Activated B cell treated with CpG ODN at 0.5 μM for 24 hours (primary cell): Measurements from ENCODE around the gene SLC39A9. TPM values are rescaled to one million over a fixed set of nuclear protein-coding genes. Genes with fewer than 3 reads are reported as not detected.

Experiments
- ATAC-seq: fragments of 200-7000 bp; cut with Tn5 transposase; one replicate; pipeline ENCODE4 v1.10.0; 2021; ENCODE audit warnings: low read depth, mild to moderate bottlenecking, moderate library complexity
- CTCF ChIA-PET: fragments of 350-600 bp; sonication (Branson Sonifier 250); formaldehyde crosslinking; loops from one replicate; lab custom pipeline; 2021; ENCODE audit warnings: antibody characterized with exemption; lab: Charles Lee
- POLR2A ChIA-PET: fragments of 350-600 bp; sonication (Branson Sonifier 250); formaldehyde crosslinking; loops from one replicate; lab custom pipeline; 2021; ENCODE audit warnings: antibody characterized with exemption; lab: Charles Lee
- DNase-seq: peaks from one replicate; pipeline ENCODE4 v3.0.0; 2022
- H3K27ac Mint-ChIP-seq: one replicate; pipeline ENCODE4 v1.8.0; 2020; ENCODE audit warnings: mixed read lengths
- H3K27me3 Mint-ChIP-seq: one replicate; pipeline ENCODE4 v1.8.0; 2021; ENCODE audit warnings: mixed read lengths
- H3K36me3 Mint-ChIP-seq: one replicate; pipeline ENCODE4 v1.8.0; 2021; ENCODE audit warnings: low read depth, mixed read lengths
- H3K4me1 Mint-ChIP-seq: one replicate; pipeline ENCODE4 v1.8.0; 2021; ENCODE audit warnings: mixed read lengths
- H3K4me3 Mint-ChIP-seq: one replicate; pipeline ENCODE4 v1.8.0; 2020; ENCODE audit warnings: mild to moderate bottlenecking, mixed read lengths
- H3K9me3 Mint-ChIP-seq: one replicate; pipeline ENCODE4 v1.8.0; 2020; ENCODE audit warnings: mixed read lengths
- CTCF ChIP-seq: fragments of 200-600 bp; IDR thresholded peaks from one replicate; pipeline ENCODE4 v1.8.0; 2022; ENCODE audit warnings: antibody characterized with exemption, mild to moderate bottlenecking
- intact Hi-C: fragments of 100-400 bp; cut with micrococcal nuclease; formaldehyde crosslinking; loops from one replicate; pipeline ENCODE4 v1.15.1; 2024
- total RNA-seq: library from RNA; stranded (reverse); gene quantifications from 2 replicates; pipeline ENCODE4 v1.2.3, GENCODE V29; 2022

Gene SLC39A9
- total RNA-seq, 1 donor from 2014 or later, result 54.5 TPM

- no peak for ATAC-seq
- H3K4me1 Mint-ChIP-seq, result peaks cover 42% of the 10 kb centered on the region
- no peak for DNase-seq
- TF ChIP-seq CTCF, result no peak
- no peaks in the 10 kb centered on the region for H3K27me3 Mint-ChIP-seq
- H3K9me3 Mint-ChIP-seq, result peaks cover 6% of the 10 kb centered on the region
- H3K27ac Mint-ChIP-seq, result peak overlapping the region; percentile 47
- POLR2A ChIA-PET, result interaction anchor here (1.2 to 3.8 kb wide), 4 partner anchors 12 to 75 kb away, joined by 4 to 17 read pairs (median 10); partner anchors contain the start of genes ERH and SLC39A9
- H3K36me3 Mint-ChIP-seq, result peaks cover 62% of the 10 kb centered on the region
- CTCF ChIA-PET, result interaction anchor here (0.9 to 1.1 kb wide), 2 partner anchors 12 to 30 kb away, joined by 3 read pairs; no protein-coding TSS in a partner anchor
- no peak overlapping the region for H3K4me3 Mint-ChIP-seq
- intact Hi-C loops, result loop anchor here (2.0 kb wide), 2 partner anchors 31 kb away; partner anchors contain the start of genes ERH and SLC39A9
Measured at GRCh38 chr14:69429643-69430042, 31.2 kb downstream of the SLC39A9 start.

- POLR2A ChIA-PET, result interaction anchor here (3.8 kb wide), 2 partner anchors 12 to 32 kb away, joined by 15 to 17 read pairs; partner anchors contain the start of genes ERH and SLC39A9
- no peaks in the 10 kb centered on the region for H3K27me3 Mint-ChIP-seq
- no peak for DNase-seq
- H3K4me3 Mint-ChIP-seq, result no peak overlapping the region
- TF ChIP-seq CTCF, result no peak
- no peak for ATAC-seq
- intact Hi-C loops, result no loop called here
- H3K4me1 Mint-ChIP-seq, result peaks cover 50% of the 10 kb centered on the region
- CTCF ChIA-PET, result no interaction called here
- H3K9me3 Mint-ChIP-seq, result peaks cover 6% of the 10 kb centered on the region
- H3K36me3 Mint-ChIP-seq, result peaks cover 55% of the 10 kb centered on the region
- H3K27ac Mint-ChIP-seq, result peak overlapping the region; percentile 47
Measured at GRCh38 chr14:69430306-69430939, 31.9 kb downstream of the SLC39A9 start.

GRCh38 chr14:69432364-69432763, 33.9 kb downstream of the SLC39A9 start:
- H3K9me3 Mint-ChIP-seq, result peaks cover 6% of the 10 kb centered on the region
- POLR2A ChIA-PET, result no interaction called here
- no peak overlapping the region for H3K27ac Mint-ChIP-seq

GRCh38 chr14:69439521-69440270, 41.2 kb downstream of the SLC39A9 start:
- no peak for DNase-seq
- H3K4me3 Mint-ChIP-seq, result no peak overlapping the region
- no peak for ATAC-seq
- peaks cover 26% of the 10 kb centered on the region for H3K4me1 Mint-ChIP-seq
- peaks cover 37% of the 10 kb centered on the region for H3K36me3 Mint-ChIP-seq
- no peaks in the 10 kb centered on the region for H3K27me3 Mint-ChIP-seq
- POLR2A ChIA-PET, result interaction anchor here (0.9 kb wide), 1 partner anchor 41 kb away, joined by 4 read pairs; the partner anchor contains the start of genes ERH and SLC39A9
- TF ChIP-seq CTCF, result no peak
- no peaks in the 10 kb centered on the region for H3K9me3 Mint-ChIP-seq
- intact Hi-C loops, result loop anchor here (5.0 kb wide), 1 partner anchor 42 kb away; the partner anchor contains the start of genes ERH and SLC39A9
- no peak overlapping the region for H3K27ac Mint-ChIP-seq
- CTCF ChIA-PET, result no interaction called here

More at GRCh38 chr14:69432364-69432763, 33.9 kb downstream of the SLC39A9 start:
- ATAC-seq, result no peak
- H3K4me3 Mint-ChIP-seq, result no peak overlapping the region
- peaks cover 58% of the 10 kb centered on the region for H3K4me1 Mint-ChIP-seq
- H3K36me3 Mint-ChIP-seq, result peaks cover 38% of the 10 kb centered on the region
- no peak for TF ChIP-seq CTCF
- no peaks in the 10 kb centered on the region for H3K27me3 Mint-ChIP-seq
- no peak for DNase-seq
- CTCF ChIA-PET, result no interaction called here
- intact Hi-C loops, result no loop called here

GRCh38 chr14:69441948-69442347, 43.5 kb downstream of the SLC39A9 start:
- TF ChIP-seq CTCF, result no peak
- Mint-ChIP-seq H3K4me3 (peak overlapping the region; percentile 53), H3K9me3 (no peaks in the 10 kb centered on the region), H3K27me3 (no peaks in the 10 kb centered on the region), H3K27ac (peak overlapping the region; percentile 71), H3K4me1 (peaks cover 10% of the 10 kb centered on the region), H3K36me3 (peaks cover 55% of the 10 kb centered on the region)
- DNase-seq, result no peak
- POLR2A ChIA-PET, result interaction anchor here (0.7 to 2.6 kb wide), 4 partner anchors 13 to 87 kb away, joined by 3 to 26 read pairs (median 10); partner anchors contain the start of genes ERH and SLC39A9
- intact Hi-C loops, result loop anchor here (1.0 to 5.0 kb wide), 2 partner anchors 14 to 45 kb away; partner anchors contain the start of genes ERH and SLC39A9
- CTCF ChIA-PET, result no interaction called here
- peak; percentile 87 for ATAC-seq
